Measurements from ENCODE around the gene CDK5RAP1.

CDK5RAP1 gene

DNA sequence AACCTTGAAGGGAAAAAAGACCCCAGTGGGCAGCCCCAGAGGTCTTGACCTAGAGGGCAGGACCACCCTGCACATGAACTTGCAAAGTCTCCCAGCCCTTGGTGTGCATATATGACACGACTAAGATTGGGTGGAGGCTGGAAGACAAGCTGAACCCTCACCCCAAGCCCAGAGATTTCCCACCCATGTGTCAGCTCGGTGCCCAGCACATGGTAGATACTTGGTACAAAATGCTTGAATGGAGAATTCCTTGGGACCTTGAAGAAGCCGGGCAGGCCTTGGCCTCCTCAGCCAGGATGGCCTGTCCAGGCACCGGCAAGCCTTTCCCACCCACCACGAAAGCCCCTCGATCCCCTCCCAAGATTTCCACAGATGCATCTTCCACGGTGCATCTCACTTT, 67.7 kb downstream of the CDK5RAP1 start:
- DNase-seq (ENCODE audit: low spot score): no peak

GRCh38 chr20:33332905-33333456, 68.3 kb downstream of the CDK5RAP1 start:
- no peak for DNase-seq (ENCODE audit: low spot score)

GRCh38 chr20:33328157-33329137, 72.9 kb downstream of the CDK5RAP1 start:
- DNase-seq (ENCODE audit: low spot score): no peak

DNA sequence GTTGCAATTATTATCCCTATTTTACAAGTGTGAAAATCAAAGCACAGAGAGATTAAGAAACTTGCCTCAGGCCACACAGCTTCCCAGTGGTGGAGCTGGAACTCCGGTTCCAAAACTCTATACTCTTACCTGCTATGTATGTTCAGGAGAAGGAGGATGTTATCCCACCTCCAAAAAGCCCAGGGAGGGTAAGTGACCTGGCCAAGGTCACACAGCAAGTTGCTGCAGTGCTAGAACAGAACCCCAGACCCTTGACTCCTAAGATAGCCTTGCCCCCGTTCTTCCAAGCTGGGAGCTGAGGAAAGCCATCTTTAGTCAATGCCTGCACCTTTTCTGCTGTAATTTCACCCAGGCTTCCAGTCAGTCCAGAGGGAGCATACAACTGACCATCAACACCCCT, 76.0 kb downstream of the CDK5RAP1 start:
- no peak for DNase-seq (ENCODE audit: low spot score)

- DNase-seq (ENCODE audit: low spot score): no peak
Observed at GRCh38 chr20:33323236-33323635, 78.1 kb downstream of the CDK5RAP1 start.

DNA sequence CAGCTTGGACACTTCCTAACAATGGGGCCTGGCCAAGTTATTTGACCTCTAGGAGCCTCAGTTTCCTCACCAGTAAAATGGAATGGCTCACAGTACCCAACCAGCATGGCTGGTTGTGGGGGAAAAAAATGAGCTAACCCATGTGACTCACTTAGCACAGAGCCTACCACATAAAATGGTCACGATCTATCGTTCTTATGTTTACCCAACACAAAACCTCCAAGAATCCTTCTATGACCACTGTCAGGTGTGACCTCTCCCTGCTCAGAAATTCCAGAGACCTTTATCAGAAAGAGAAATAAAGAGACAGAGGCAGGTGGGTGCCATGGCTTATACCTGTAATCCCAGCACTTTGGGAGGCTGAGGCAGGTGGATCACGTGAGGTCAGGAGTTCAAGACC, 78.9 kb downstream of the CDK5RAP1 start:
- DNase-seq (ENCODE audit: low spot score): no peak

DNA sequence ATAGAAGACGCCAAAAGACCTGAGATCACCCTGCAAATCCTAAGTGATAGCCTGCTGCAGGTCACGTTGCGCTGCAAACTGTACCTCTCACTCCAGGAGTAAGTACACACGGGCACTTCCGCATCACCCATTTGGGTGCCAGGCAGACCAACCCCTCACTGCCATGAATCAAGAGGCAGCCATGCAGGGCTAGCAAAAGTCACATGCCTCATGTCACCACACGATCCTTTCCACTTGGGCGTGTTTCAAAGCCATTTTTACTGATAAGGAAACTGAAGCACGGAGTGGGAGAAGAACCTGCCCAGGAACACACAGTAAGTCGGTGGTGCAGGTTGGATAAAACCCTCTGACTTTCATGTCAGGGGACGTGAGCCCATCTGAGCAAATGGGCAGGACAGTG, 81.3 kb downstream of the CDK5RAP1 start:
- DNase-seq (ENCODE audit: low spot score): no peak

DNA sequence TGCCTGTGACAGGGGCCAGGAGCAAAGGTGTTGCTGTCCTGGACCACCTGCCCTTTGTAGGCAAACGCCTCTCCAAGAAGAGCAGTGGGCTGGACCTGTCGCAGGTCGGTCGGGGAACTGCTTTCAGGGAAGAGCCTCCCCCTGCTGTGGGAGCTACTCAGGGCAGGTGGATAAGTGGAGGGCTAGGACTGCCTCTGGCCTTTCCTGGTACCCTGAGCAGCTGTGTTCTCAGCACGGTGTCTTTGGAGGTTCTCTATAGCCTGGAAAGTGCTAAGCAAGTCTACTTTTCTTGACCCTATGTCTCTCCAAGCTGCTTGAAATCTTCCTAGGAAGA, 83.3 kb downstream of the CDK5RAP1 start:
- DNase-seq (ENCODE audit: low spot score): no peak

DNA sequence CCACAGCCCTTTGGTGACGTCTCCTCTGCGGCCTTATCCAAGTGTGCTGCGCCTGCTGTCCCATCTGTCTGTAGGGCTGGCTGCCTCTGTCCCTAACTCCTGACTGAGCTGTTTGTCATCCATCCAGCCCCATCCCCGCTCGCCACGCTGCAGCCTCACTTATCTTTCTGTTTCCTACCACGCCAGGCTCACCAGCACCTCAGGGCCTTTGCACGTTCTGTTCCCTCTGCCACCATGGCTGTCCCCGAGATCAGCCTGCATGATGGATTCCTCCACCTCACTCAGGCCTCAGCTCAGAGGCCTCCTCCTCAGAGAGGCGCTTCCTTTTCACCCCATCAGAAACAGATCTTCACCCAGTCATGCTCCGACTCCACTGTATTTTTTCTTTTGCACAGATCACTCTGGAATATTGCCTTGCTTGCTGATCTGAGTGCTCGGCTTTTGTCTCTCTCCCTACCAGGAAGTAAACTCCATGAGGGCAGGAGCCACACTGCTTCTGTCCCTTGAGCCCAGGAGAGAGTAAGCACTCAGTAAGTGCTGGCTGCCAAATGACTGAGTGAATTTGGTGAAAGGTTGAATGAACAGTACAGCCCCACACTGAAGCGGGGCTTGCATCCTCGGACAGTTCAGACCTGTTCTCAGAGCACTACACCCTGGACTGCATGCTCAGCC, 83.8 kb downstream of the CDK5RAP1 start:
- no peak for DNase-seq (ENCODE audit: low spot score)

DNA sequence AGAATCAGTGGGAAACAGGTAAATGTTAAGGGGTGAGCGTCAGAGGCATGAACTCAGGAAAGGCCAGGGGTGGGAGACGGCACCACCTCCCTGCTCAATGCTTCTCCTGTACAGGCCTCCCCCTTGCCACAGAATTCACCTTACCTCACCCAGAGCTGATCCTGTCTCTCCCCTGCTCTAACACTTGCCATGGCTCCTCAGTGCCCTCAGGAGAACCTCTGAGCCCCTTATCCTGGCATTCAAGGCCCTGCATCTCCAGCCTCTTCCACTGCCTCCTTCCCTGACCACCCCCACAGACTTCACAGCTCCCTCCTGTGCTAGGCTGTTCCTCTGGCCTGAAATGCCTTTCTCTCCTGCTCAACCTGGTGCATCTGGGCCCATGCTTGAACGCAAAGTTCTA, 84.4 kb downstream of the CDK5RAP1 start:
- DNase-seq (ENCODE audit: low spot score): no peak

DNA sequence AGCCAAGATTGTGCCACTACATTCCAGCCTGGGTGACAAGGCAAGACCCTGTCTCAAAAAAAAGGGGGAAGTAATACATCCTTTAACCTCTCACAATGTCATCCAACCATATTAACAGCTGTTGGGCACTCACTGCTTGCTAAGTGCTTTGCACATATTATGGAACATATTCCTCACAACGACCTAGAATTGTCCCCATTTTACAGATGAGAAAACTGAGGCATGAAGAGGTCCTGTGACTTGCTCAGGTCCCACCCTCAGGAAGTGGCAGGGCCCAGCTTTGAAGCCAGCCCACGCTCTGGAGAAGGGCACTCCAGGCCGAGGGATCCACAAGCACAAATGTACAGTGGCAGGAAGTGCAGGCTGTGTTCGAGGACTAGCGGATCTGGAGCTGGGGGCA, 85.0 kb downstream of the CDK5RAP1 start:
- DNase-seq (ENCODE audit: low spot score): no peak

DNA sequence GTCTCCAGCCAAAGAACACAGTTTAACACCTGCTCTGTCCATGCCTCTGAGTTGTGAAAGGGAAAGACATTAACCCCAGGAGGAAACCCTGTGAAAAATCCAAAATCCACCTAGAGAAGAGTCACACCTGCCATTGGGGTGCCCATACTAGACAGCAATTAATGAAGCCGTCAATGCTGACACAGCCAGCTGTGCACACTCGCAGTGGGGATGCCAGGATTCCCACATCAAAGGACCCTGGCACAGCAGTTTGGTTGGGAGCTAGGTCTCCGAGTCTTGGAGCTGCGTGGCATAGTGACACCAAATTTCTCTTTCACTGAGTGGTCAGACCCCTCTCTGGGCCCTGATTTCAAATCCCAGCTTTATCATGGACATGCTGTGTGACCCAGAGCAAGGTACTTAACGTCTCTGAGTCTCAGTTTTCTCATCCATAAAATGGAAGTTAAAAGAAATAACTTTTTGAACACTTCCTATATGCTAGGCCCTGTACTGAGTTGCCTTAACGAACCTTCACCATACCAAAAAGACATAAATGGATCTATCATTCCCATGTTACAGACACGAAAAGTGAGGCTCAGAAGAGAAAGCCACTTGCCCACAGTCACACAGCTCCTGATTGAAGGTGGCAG, 87.5 kb downstream of the CDK5RAP1 start:
- DNase-seq (ENCODE audit: low spot score): no peak

GRCh38 chr20:33312583-33312982, 88.7 kb downstream of the CDK5RAP1 start:
- no peak for DNase-seq (ENCODE audit: low spot score)

GRCh38 chr20:33311996-33312395, 89.3 kb downstream of the CDK5RAP1 start:
- no peak for DNase-seq (ENCODE audit: low spot score)

GRCh38 chr20:33311011-33311410, 90.3 kb downstream of the CDK5RAP1 start:
- DNase-seq (ENCODE audit: low spot score): no peak

DNA sequence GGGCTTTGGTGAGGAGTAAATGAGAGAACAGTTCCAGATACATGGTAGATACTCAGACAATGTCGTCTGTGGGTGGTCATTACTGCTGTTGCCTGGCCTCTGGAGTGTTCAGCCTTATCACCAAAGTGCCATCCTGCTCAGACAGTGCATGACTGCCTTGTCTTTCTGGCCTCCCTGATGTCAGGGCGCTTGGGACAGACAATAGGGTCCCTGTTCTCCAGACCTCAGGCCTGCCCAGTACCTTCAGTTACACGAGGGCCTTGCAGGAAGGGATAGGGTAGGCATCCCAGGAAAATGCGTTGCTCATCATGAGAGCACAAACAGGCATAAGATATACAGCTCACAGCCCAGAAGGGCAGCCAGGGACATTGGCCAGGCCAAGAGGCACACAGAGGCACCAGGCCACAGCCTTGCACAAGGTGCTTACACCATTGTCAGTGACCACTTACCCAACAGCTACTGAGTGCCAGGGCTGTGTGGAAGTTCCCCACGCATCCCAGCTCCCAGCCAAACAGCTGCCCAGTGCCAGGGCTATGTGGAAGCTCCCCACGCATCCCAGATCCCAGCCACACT, 90.9 kb downstream of the CDK5RAP1 start:
- no peak for DNase-seq (ENCODE audit: low spot score)

- DNase-seq (ENCODE audit: low spot score): no peak
Observed at GRCh38 chr20:33309631-33310030, 91.7 kb downstream of the CDK5RAP1 start.
